Liver (tissue), 3 donors: Measurements from ENCODE around the gene BCAR3.

Experiments
- ATF3 ChIP-seq: IDR thresholded peaks from 2 replicates; pipeline ENCODE4 v1.6.1; 2016; ENCODE audit warnings: antibody characterized with exemption
- CTCF ChIP-seq: fragments of 150-350 bp; IDR thresholded peaks from 2 replicates; pipeline ENCODE4 v1.5.1; 2017; ENCODE audit warnings: improper control_type of control experiment, low read depth, low read length; ENCODE audit not compliant: missing input control
- EGR1 ChIP-seq, 2 donors: IDR thresholded peaks; 2 replicates each; pipeline ENCODE4 v1.6.1; 2016 to 2018; ENCODE audit warnings: antibody characterized with exemption in 2 of 2, low read depth in 2 of 2
- FOXA1 ChIP-seq: IDR thresholded peaks from 2 replicates; pipeline ENCODE4 v1.6.1; 2016; ENCODE audit warnings: antibody characterized with exemption
- GABPA ChIP-seq, 2 donors: IDR thresholded peaks in 1 of 2; conservative IDR thresholded peaks in 1 of 2; 2 replicates each; pipeline ENCODE4 v1.6.1; 2016; ENCODE audit warnings: antibody characterized with exemption in 2 of 2, mild to moderate bottlenecking in 1 of 2, moderate library complexity in 1 of 2
- HNF4A ChIP-seq, 2 donors: conservative IDR thresholded peaks; 2 replicates each; pipeline ENCODE4 v1.6.1; 2016; ENCODE audit warnings: antibody characterized with exemption in 2 of 2, mild to moderate bottlenecking in 2 of 2
- HNF4G ChIP-seq: IDR thresholded peaks from 2 replicates; pipeline ENCODE4 v1.6.1; 2016; ENCODE audit warnings: antibody characterized with exemption
- JUND ChIP-seq, 2 donors: IDR thresholded peaks; 2 replicates each; pipeline ENCODE4 v1.6.1; 2016; ENCODE audit warnings: antibody characterized with exemption in 2 of 2
- MAX ChIP-seq: IDR thresholded peaks from 2 replicates; pipeline ENCODE4 v1.6.1; 2016; ENCODE audit warnings: antibody characterized with exemption
- RAD21 ChIP-seq, 2 donors: IDR thresholded peaks; 2 replicates each; pipeline ENCODE4 v1.6.1; 2016; ENCODE audit warnings: antibody characterized with exemption in 2 of 2, mild to moderate bottlenecking in 2 of 2
- REST ChIP-seq: IDR thresholded peaks from 2 replicates; pipeline ENCODE4 v1.6.1; 2016; ENCODE audit warnings: antibody characterized with exemption, mild to moderate bottlenecking
- SP1 ChIP-seq: IDR thresholded peaks from 2 replicates; pipeline ENCODE4 v1.6.1; 2018; ENCODE audit warnings: antibody characterized with exemption, mild to moderate bottlenecking
- YY1 ChIP-seq: IDR thresholded peaks from 2 replicates; pipeline ENCODE4 v1.6.1; 2016; ENCODE audit warnings: antibody characterized with exemption, mild to moderate bottlenecking
- ZBTB33 ChIP-seq: IDR thresholded peaks from 2 replicates; pipeline ENCODE4 v1.6.1; 2016; ENCODE audit warnings: antibody characterized with exemption
- donor health status: healthy.
- donor health status: healthy.

GRCh38 chr1:93592551-93592949 is 89.1 kb downstream of the BCAR3 start:
- TF ChIP-seq CTCF (no peak), RAD21 (IDR thresholded peaks at IDR 0.05) (no peak), JUND (IDR thresholded peaks at IDR 0.05) (no peak), YY1 (peak; percentile 41), FOXA1 (no peak), SP1 (no peak), REST (no peak), ATF3 (no peak), MAX (no peak), GABPA (IDR thresholded peaks at IDR 0.05 in 1 of 2, conservative IDR thresholded peaks at IDR 0.05 in 1 of 2) (no peak), ZBTB33 (no peak), EGR1 (IDR thresholded peaks at IDR 0.05; ENCODE audit: low read depth in 2 of 2) (no peak), HNF4G (peak; percentile 4), HNF4A (conservative IDR thresholded peaks at IDR 0.05) (peak; percentile 44 to 58)
